Measurements from ENCODE around the gene C20orf141.

Gene C20orf141

DNA sequence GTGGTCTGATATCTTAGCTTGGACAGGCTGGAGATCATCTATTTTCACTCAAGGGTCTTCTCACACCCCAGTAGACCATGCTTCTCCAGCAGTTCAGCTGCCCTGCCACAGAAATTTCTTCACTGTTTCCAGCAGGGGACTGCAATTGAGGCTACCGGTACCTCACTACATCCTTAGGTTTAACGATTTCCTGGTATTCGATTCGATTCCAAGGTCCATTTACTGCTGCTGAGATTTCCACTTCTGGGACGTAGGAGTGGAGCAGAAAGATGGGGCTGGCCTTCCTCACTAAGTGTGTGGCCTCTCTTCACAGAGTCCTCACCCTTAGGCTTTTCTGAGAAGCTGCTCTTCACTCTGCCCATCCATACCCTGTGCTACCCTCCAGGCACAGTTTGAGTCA lies 31.9 kb downstream of the C20orf141 start:
- no peak for DNase-seq (ENCODE audit: low read depth in 1 of 2, low spot score in 1 of 2)

GRCh38 chr20:2847802-2848201 lies 33.0 kb downstream of the C20orf141 start:
- DNase-seq (ENCODE audit: low read depth in 1 of 2, low spot score in 1 of 2): no peak

DNA sequence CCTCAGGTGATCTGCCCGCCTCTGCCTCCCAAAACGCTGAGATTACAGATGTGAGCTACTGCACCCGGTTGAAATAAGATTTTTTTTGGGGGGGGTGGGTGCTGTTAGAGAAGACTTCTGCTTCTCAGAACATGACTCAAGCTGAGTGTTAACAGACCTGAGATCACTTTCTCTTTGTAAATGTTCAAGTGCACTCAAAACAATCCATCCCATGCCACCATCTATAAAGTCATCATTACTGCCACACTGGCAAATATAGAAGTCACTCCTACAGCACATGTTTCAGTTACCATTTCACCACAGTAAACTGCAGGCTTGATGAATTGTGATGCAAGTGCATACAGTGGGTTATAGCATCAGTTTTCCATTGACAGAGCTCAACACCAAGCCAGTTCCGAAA lies 34.7 kb downstream of the C20orf141 start:
- no peak for DNase-seq (ENCODE audit: low read depth in 1 of 2, low spot score in 1 of 2)

GRCh38 chr20:2851086-2851485 lies 36.3 kb downstream of the C20orf141 start:
- DNase-seq (ENCODE audit: low read depth in 1 of 2, low spot score in 1 of 2): no peak

- DNase-seq (ENCODE audit: low read depth in 1 of 2, low spot score in 1 of 2): no peak
Observed at GRCh38 chr20:2858591-2858990, 43.8 kb downstream of the C20orf141 start.

DNA sequence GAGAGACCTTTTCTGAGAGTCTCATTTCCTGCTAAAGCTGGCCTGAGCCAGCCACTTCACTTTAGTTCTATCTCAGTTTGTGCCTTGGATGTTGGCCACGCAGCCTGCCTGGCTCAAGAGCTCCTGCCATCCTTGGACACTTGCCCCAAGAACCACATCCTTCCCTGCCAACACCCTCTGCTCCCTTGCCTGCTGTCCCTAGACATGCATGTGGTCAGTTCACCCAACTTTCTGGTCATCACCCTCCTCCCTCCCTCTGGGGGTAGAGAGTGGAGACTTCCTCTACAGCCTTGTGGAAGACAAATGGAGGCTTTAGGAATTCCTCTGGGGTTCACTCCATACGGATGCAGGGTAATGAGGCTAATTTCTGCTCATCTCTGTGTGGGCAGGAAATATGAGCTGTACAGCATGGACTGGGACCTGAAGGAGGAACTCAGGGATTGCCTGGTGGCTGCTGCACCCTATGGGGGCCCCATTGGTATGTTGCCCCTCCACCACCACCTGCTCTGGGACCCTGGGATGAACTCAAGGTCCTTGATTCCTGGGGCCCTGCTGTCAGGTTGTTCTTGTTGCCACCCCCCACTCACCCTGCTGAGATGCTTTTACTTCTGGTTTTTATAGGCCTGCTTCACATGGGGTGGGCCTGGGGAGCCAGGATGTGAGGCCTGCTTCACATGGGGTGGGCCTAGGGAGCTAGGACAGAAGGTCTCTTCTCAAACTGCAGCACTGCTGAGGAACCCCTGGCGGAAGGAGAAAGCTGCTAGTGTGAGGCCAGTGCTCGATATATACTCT lies 44.7 kb downstream of the C20orf141 start:
- no peak for DNase-seq (ENCODE audit: low read depth in 1 of 2, low spot score in 1 of 2)

GRCh38 chr20:2864626-2865025 lies 49.8 kb downstream of the C20orf141 start:
- no peak for DNase-seq (ENCODE audit: low read depth in 1 of 2, low spot score in 1 of 2)

DNA sequence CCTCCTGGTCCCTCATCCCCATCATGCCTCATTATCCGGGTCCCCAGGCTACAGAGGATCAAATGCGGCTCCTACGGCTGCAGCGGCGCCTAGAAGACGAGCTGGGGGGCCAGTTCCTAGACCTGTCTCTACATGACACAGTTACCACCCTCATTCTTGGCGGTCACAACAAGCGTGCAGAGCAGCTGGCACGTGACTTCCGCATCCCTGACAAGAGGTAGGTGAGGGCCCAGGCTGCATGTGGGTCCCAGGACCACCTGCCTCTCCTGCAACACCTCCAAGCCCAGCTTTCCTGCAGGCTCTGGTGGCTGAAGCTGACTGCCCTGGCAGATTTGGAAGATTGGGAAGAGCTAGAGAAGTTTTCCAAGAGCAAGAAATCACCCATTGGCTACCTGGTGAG lies 50.3 kb downstream of the C20orf141 start:
- DNase-seq (ENCODE audit: low read depth in 1 of 2, low spot score in 1 of 2): no peak
